NCI-H446 (cell line): ENCODE data around the gene MMAA.
"Not testable (repeated sequence)": the region's sequence is repeated elsewhere in the genome, so short reads cannot be mapped to it uniquely, and the experiment has no call there.

Source experiments
- DNase-seq, 2 experiments: peaks; one replicate each; lab custom pipeline; 2025; lab: John Stamatoyannopoulos, UW

MMAA gene

GRCh38 chr4:145618932-145619638, at the start of gene MMAA:
MMAA (plus strand) TSS chr4:145619385; CDS start chr4:145639140, 19,755 bp downstream.
- DNase-seq: peak; percentile 72 to 93

DNA sequence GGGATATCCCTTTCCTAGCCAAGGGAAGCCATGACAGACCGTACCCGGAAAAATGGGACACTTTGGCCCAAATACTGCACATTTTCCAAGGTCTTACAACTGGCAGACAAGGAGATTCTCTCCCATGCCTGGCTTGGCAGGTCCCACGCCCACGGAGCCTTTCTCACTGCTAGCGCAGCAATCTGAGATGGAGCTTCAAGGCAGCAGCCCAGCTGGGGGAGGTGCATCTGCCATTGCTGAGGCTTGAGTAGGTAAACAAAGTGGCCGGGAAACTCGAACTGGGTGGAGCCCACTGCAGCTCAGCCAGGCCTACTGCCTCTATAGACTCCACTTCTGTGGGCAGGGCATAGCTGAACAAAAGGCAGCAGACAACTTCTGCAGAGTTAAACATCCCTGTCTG, 44.6 kb upstream of the MMAA start:
- not testable (repeated sequence) for DNase-seq

DNA sequence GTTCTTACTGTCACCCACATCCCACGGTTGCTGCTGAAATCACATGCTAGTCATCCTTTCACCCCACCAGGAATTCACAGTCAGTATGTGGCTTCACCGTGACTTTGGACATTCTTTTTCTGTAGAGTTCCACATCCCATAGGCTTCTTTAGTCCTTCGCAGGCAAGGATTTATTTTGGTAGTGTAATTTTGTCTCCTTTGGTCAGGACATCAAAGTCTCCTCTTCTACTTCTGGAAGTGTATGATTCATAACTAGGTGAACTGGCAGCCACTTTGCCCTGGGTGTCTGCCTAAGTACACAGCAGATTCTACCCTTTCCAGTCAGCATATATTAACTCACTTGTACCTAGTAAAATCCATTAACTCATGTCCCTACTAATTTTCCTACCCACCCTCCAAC, 38.3 kb upstream of the MMAA start:
- no peak for DNase-seq

- no peak for DNase-seq
Measured at GRCh38 chr4:145583191-145584055, 35.8 kb upstream of the MMAA start.

- DNase-seq: no peak
Measured at GRCh38 chr4:145587088-145587754, 32.0 kb upstream of the MMAA start.

GRCh38 chr4:145589381-145589780, 29.8 kb upstream of the MMAA start:
- not testable (repeated sequence) for DNase-seq

DNA sequence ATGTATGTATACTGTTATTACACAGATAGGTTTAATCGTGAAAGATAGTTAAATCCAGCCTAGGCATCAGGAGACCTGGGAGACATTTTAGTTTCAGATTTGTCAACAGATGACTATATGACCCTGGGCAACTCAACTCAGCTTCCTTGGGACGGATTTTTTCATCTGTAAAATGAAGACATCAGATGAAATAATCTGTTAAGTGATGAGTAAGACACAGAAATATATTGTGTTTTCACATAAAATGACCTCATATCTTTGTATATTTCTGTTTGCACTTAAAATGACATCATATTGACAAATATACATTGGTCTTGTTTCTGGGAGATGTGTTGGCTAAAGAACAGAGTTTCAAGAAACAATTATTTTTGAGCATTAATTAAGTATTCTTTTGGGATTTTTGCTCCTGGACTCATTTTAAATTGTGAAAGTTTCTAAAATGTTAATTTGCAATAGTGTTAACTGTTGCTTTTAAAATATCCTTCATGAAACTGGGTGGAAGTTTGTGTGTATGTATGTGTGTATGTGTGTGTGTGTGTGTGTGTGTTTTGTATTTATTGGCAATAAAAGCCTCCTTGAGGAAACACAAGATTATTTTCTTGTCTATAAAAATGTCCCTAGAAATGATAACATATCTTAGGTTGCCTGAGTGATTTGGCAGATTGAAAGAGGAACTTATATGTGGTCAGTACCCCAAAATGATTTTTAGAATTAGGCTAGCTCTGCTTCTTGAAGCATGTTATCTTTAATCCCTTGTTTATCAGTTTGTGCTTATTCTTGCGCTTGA, 29.1 kb upstream of the MMAA start:
- no peak for DNase-seq

- DNase-seq: no peak
Measured at GRCh38 chr4:145602129-145602760, 16.9 kb upstream of the MMAA start.

- no peak for DNase-seq
Measured at GRCh38 chr4:145605941-145606340, 13.2 kb upstream of the MMAA start.

DNA sequence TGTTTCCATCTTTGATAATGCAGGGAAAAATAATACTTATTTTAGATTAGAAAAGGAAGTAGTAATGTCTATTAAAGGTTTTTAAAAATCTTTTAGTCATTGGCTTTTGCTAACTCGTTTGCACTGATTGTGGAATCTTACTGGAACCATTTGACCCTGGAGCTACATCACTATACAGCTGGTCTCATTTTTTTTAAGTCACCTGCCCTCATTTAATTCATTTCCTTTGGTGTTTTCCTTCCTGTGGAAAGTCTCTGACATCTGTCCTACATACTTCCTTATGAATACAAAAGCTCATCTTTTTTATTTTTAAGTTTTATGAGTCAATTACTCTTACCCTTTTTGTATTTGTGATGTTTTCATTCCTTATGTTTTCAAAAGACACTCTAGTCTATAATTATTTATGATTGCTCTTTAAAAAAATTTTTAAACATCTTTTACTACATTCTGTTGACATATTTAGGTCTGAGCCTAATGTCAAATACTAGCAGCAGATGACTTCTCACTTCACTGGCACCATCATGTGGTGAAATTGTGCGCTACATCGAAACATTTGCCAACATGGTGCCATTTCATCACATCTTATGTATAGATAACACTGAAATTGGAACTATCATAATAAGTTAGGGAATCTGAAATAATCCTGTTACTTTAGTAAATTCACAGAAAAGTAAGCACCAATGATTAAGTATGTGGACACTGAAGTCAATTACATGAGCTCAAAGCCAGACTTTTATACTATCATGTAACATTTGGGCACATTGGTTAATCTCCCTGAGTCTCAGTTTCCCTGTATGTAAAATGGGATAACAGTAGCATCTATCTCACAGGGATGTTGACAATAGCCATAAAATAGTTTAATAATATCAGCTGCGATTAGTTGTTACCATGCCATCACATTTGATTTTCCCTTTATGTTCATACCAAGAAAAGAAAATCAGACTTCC, 9.4 kb upstream of the MMAA start:
- peak; percentile 45 to 71 for DNase-seq

- no peak for DNase-seq
Measured at GRCh38 chr4:145613566-145614232, 5.5 kb upstream of the MMAA start.

DNA sequence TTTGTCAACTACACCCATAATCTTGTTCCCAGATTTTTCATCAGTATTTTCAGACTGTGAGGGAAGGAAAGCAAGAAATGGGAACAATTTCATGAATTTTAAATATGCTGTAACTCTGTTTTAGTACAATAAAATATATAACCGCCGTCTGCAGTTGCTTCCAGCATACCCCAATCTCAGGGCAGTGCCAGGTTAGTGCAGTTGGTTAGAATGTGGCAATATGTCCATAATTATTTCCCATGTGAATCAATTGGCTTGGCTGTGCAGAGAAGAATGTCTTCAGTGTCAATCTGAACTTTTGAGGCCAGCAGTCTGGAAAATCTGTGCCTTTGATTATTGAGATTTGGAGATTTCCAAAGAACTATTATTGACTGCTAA, 5.0 kb upstream of the MMAA start:
- DNase-seq: no peak

DNA sequence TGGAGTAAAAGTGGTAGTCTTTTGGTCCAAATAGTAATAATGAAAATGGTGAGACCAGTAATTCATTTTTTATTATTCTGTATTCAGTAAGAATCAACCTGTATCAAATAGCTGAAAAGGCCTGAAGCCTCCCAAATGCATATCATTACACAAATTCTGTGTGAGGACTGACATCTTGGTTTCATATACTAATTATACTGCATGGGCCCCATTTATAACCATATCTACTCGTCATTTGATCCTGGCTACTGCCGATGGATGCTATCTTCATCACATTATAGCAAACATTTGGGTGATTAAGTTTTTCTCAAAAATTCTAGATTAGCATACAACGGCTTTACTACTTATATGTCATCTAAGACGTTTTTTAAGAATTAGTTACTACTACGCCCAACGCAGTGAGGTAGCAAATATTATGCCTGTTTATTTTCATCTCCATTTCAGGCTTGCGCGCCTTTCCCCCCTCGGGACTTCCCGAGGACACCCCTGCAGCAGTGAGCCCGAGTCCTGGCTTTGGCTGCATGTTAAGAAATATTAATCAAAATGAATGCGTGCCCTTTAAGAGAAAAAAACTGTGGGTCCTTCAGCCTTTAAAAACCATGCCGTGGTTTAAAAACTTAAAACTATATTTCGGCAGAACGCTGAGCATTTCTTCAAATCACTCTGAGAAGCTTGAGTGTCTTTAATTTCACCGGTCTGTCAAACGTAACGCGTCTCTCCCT, 814 bp upstream of the MMAA start:
- no peak for DNase-seq

DNA sequence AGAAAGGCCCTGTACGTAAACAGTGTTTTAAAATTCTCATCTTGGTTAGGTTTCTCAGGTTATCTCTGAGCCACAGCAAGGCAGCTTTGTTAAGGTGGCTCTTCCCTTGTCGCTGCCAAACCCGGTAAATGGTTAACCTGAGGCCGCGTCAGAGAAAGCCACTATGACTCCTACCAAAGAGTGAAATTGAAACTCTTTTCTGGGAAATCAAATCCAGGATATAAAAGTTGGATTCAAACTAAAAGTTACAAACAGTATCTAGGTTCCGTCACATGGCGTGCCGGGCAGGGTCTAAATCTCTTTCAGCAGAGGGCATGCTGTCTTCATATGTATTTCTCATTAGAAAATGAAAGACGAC, 433 bp downstream of the MMAA start:
- DNase-seq: peak; percentile 27 to 52

DNA sequence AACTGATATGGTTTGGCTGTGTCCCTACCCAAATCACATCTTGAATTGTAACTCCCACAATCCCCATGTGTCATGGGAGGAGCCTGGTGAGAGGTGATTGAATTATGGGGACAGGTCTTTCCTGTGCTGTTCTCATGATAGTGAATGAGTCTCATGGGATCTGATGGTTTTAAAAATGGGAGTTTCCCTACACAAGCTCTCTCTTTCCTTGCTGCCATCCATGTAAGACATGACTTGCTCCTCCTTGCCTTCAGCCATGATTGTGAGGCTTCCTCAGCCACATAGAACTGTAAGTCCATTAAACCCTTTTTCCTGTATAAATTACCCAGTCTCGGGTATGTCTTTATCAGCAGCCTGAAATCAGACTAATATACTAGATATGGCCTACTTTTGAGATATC, 2.9 kb downstream of the MMAA start:
- DNase-seq: not testable (repeated sequence)

DNA sequence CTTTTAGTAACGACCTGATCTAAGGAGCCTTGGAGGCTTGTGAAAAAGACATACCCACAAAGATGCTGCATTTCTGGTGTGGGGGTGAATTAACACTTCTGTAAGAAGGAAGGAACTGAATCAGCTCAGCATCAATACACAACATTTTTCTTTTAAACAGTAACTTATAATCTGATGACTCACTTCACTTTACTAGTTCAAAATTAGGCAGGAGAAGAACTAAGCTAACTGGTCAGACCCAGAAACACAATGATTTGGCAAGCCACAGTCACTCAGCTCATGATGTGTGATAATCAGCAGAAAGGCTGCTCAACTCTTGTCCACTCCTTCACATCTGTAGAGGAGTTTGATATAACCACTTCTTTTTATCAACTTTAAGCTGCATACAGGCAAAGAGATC, 4.6 kb downstream of the MMAA start:
- no peak for DNase-seq

DNA sequence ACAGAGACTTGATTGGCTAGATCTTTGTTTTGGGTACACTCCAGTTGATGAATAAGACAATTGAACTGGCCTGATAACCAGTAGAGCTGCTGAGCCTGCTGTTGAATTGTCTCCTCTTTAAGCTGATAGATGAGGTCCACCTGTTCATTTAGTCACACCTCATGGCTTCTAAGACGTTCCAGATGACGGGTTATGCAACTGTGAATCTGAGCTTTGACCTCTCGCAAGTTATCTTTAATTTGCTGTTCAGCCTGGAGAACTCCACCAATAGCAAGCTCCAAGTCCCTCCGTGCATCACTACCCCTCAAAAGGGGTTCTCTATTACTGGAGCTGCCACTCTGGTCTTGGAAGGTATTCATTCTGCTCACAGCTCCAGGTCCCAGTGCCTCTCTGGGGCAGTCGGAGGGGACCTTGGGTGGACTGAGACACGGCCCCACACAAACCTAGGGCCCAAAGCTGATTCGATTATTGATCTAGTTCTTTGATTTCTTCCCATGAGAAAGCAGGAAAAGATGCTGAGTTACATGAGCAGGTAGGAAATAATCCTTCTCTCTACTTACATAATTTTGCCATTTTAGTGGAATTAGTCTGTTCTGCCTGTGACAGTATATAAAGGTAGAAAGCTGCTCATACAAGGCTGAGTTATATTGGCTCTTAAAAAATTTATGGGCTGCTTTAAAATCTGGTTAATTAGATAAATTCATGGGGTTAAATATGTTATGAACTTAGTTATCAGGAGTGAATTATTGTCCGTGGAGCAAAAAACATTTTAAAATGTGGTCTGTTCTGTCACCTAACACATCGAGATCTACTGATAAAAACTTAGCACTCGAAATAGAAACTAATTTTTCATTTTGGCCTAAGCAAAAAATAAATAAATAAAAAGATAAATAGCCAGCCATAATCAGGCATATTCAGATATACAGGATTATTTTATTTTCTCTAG, 6.8 kb downstream of the MMAA start:
- DNase-seq: no peak

- no peak for DNase-seq
Measured at GRCh38 chr4:145626623-145626982, 7.4 kb downstream of the MMAA start.
